HG02623 (cell line): ENCODE measurements around the gene MAP3K3.

Experiments used
- ATAC-seq: cut with Tn5 transposase; IDR thresholded peaks from one replicate; pipeline ENCODE4 v1.9.1; 2021; ENCODE audit warnings: moderate library complexity; ENCODE audit not compliant: unreplicated experiment

The MAP3K3 gene

DNA sequence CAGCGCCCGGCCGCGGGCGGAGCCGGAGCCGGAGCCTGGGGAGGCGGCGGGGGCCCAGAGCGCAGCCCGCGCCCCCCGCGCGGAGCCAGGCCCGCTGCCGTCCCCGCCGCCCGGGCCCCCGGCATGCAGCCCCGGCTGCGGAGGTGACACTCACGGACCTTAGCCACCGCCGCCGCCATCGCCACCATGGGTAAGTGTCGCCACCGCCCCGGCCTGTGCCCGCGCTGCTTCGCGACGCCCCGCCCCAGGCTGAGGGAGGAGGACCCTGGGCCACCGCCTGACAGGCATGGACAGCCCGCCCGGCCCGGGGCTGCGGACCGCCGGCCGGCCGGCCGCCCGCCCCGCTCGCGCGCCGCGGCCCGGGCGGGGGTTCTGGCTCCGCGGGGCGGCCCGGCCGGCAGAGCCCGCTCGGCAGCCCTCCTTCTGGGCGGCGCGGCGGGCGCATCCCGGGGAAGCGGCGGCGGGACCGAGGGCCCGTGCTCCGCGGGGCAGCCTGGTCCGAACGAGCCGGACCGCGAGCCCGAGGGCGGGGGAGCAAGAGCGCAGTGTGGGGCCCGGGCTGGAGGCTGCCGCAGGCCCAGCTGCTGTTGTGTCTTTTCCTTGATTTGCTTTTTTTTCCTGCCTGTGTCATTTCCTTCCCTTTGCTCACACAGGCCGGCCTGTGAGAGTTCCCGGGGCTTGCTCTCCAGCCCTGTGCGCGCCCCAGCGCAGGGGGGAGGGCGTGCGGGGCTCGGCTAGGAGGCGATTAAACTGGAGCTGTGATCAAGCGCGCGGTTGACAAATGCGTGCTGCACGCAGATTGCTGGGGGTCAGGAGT is 565 bp downstream of the MAP3K3 start:
- ATAC-seq: peak; percentile 17

DNA sequence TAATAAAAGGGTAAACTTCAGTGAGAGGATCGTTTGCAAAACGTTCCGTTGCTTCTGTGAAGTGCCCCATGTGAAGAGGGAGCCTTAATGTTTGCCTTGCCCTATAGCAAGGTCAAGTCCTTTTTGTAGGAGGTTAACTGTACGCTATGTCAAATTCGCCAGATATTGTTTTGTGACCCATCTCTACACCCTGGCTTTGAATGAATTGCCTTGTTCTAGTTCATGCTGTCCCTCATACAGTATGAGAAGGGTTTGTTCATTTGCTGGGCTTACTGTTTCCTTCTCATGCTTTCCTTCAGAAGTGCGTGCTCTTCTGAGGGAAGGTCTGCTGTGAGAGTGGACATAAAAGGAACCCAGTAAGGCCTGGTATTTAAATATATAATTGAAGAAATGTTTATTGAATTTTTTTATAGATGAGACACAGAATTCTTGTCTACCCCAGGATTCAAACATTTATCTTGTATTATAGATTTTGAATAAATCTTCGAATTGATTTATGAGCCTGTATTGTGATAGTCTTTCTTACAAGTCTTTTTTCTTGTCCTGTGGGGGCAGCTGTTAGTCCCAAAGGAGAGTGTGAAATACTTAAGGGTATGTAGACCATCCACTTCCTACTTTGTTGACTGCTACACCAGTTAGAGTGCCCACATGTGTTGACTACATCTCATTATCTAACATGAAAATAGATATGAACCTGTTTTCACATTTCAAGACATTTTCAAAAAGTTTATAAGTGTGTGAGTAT is 1.7 kb downstream of the MAP3K3 start:
- ATAC-seq: no peak

DNA sequence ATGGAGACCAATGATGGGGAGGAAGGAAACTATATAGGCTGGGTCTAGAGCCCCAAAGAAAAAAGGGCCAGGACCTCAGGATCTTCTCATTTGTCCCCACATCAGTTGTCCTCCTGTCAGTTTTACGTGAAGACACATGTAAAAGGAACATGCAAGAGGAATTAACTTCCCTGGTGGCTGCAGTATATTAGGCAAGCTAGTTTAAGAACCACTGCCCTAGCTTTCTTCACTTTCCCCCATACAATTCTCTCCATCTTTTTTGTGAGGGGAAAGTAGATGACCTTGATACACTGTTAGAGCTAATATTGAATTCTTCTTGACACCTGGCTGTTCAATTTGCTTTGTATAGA is 2.3 kb downstream of the MAP3K3 start:
- ATAC-seq: no peak

DNA sequence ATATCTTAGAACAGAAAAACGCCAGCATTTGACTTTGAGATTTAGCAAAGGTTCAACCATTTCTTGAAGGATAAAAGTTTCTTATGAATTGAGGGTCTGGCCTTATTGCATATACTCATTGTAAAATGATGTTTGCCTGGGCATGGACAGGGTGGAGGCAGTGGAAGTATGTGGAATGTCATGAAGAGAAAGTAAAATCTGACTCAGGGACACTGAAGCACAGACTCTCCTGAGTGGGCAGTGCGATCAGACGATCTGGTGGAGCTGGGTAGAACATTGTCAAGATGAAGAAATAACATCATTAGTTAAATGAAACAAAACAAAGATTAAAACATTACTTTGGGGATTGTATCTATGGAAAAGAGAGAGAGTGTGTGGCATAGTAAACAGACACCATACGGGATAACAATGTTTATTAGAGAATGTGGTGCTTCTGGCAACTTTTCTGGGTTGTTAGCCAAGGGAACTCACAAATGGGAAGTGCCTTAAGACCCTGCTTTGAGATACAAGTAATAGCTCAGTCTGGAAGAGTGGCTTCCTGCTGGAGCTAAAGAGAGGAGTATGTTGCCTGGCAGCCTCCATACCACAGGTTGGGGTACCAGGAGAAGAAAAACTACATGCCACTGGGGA is 4.4 kb downstream of the MAP3K3 start:
- ATAC-seq: no peak

DNA sequence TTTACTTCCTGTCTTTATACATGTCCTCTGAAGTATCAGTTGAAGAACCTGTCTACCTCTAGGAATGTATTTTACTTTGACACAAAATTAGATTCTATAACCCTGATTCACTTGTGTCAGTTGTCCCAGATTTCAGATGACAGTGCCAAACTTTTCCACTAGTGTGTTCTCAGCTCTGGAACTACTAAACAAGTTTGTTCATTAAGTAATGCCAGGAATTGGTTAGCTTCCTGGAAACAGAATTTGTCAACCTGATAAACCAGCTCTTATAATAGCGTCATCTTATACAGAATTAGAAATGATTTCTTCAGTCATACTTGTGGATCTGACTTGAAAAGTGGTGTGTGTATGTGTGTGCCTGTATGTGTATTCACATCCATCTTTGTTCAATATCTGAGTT is 7.4 kb downstream of the MAP3K3 start:
- no peak for ATAC-seq

DNA sequence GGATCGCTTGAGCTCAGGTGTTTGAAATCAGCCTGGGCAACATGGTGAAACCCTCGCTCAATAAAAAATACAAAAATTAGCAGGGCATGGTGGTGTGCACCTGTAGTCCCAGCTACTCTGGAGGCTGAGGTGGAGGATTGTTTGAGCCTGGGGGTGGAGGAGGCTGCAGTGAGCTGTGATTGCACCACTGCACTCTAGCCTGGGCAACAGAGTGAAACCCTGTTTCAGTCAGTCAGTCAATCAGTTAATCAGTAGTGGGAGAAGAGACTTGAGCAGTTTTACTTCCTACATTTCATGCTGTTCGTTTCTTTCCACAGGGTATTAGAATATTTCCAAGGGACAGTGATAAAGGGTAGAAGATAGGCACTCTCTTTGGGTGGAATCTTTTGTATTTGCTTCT is 8.8 kb downstream of the MAP3K3 start:
- ATAC-seq: no peak

DNA sequence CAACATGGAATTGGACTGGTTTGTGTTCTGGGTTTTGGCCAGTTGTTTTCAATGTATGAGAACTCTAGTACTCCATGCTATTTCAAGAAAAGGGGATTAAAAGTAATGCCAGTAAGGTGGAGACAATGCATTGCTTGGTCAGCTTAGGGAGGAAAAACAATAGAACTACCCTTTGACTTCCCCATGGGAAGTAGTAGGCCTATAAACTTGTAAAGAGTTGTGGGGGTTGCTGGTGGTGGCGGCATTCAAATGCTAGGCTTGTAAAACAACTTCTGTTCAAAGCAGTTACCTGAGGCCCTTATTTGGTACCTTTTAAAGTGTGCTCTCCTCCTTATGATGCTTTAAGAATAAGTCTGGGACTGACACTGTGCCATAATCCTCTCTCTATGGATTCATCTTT is 9.4 kb downstream of the MAP3K3 start:
- ATAC-seq: no peak

DNA sequence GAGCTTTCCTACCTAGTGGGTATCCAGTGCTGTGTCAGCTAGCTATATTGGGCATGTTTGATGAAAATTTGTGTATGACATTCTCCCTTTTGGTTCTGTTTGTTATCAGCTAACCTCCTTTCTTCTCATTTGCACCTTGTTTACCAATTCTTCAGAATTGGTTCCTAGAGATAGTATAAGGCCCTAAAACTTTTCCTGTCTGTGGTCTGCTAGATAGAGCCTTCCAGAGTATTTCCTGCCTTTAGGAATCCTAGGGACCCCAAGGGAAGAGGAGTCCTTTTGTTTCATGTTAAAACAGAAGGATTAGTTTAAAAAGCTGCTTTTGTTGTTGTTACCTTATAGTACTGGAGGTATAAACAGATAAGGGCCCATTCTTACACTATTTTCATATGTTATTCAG is 11.5 kb downstream of the MAP3K3 start:
- no peak for ATAC-seq

DNA sequence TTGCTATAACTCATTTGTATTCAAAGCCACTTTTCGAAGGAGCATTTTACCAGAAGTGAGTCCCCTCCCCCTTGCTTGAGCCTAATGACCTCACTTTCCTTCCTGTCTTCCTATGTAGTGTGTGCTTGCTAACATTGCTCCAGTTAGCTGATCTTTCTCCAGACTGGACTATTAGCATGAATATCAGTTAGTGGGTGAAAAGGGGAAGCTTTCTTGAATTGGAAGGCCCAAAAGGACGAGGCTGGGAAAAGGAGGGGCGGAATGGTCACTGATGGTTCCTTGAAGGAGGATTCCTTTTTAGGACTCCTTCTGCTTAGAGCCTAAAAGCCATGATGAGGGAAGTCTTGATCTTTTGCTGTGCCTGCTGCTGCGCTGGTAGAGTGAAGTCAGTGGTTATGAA is 11.9 kb downstream of the MAP3K3 start:
- ATAC-seq: no peak

DNA sequence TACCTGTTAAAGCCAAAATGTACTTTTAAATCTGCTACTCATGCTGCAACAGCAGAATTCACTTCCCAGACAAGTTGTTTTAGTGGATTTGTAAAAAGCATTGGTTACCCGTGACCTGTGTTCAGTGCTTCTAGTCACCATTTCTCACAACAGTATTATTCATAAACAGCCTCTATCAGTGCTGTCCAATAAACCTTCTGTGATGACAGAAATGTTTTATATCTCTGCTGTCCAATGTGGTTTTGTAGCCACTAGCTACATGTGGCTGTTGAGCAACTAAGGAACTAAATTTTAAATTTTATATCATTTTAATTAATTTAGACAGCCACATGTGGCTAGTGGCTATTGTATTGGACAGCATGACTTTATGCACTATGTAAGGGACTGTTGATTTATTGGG is 12.6 kb downstream of the MAP3K3 start:
- ATAC-seq: no peak

DNA sequence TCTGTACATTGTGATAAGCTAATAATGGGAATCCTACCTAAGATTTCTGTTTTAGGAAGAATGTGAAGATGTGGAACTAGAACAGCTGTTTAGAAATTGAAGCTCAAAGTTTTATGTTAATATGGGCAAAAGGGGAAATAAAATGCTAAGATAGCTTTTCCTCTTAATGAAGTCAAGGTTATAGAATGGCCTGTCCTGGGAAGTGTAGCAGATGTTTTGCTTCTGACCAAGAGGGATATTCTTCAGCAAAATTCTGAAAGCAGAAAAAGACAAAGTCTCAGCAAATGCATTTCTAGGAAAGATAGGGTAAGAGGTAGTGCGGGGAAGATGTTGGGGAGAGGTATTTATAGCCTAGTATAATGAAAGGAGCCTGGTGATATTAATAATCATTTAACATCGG is 13.1 kb downstream of the MAP3K3 start:
- ATAC-seq: no peak

DNA sequence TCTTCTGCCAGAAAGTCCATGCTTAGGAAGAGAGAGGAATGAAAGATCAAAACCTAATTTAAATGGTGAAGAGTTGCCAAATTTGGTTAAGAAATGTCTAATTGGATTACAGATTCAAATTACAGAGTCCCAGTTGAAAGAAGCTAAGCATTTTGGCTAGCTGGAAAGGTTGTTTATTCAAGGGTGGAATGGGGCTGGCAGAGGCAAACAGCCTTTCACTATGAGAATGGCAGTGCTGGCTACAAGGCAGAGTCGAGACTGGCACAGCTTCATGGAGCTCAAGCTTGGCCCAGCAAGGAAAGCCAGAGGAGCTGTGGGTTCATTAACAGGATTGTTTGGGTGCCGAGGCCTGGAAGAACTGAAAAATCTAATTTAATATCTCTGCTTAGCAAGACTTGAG is 13.6 kb downstream of the MAP3K3 start:
- ATAC-seq: no peak

DNA sequence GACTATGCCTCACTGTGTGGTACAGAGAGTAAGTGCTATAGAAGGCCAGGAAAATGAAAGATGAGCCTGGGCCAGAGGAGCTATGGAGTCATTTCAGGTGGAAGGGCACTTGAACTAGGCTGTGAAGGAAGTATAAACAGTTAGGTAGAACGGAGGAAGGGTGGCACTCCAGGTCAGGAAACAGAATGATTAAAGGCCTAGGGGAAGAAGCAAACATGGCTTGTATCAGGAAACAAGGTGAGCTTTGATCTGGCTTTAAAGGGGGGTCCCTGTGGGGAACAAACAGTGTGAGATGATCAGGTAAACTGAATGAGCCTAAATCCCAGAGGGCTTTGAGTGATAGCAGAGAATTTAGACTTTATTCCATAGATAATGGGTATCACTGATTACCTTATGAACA is 16.9 kb downstream of the MAP3K3 start:
- no peak for ATAC-seq

DNA sequence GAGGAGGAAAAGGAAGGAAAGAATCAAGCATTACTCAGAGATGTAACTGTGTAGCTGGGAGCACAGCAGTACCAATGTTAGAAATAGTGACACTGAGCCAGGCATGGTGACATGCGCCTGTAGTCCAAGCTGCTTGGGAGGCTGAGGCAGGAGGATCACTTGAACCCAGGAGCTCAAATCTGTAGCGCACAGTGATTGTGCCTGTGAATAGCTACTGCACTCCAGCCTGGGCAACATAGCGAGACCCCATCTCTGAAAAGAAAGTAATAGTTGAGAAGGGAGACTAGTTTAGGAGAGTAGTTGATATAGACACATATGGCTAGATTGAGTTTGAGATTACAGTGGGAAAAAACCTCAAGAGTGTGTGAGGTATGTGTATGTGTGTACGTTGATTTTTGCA is 17.8 kb downstream of the MAP3K3 start:
- ATAC-seq: no peak

DNA sequence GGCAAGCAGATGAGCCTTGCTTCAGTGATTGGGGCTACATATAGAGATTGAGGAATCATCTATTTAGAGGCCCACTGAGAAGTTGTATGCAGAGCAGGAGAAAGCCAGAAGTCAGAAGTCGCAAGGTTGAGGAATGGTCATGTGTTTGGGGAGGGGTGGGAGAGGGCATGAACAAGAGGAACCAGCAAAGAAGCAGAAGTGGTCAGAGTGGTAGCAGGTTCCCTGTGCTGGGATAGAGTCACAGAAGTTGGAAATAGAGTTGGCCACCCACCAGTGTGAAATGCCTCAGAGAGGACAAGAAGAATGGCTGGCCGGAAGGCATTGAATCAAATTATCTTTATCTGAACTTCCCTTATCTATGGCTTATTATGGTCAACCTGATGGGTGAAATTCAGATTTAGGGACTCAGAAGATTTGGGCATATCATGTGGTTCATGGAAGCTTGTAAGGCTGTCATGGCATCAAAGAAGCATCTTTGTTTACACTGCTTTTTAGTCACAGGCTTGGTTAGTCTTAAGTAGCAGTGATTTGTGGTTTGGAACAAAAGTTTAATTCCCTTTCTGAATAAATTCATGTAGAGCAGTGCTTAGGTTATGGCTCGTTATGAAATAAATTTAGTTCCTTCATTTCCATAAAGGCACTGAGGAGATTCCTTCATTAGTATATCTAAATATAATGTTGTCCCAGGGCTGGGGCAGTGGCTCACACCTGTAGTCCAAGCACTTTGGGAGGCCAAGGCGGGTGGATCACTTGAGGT is 19.7 kb downstream of the MAP3K3 start:
- ATAC-seq: no peak

DNA sequence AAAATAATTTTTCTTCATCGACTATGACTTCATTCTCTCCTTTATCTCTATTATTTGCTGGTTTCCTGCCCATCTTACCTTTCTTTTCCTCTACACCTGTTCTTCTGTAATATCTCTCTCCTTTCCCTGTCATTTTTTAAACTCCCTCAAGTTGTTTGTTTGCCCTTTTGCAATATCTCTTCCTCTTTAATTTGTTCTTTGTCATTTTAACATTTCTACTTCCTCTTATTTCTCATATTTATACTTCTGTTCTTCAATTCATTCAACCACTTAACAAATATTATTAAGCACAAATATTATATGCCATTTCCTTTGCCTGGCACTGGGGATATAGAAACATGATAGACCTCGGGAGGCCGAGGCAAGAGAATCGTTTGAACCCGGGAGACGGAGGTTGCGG is 22.6 kb downstream of the MAP3K3 start:
- ATAC-seq: no peak

DNA sequence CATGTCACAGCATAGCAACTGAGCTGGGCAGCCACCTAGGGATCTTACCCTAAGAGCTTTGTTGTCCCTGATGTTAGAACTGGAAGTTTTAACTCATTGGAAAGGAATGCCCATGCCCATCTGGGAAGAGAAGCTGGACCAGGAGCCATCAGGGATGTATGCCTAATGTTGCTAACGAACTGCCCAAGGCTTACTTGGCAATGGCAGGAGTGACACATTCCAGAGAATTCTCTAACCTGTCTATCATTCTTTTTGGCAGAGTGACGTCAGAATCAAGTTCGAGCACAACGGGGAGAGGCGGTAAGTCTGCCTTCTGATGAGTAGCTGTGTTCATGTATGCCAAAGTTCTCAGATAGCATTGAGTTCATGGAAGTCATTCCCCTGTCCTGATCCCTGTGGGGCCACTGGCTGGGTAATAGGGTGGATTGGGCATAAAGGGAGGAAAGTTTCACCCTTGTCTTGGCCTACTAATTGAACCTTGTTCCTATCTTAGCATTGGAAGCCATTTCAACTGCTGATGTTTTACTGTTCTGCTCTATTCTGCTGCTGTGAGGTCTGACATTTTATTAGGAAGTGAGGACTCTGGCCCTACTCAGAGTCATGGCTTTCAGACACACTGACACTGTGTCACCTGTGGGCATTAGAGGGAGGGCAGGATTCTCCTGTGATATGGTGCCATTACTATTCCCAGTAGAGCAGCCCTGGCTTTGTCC is 23.7 kb downstream of the MAP3K3 start:
- peak; percentile 63 for ATAC-seq

DNA sequence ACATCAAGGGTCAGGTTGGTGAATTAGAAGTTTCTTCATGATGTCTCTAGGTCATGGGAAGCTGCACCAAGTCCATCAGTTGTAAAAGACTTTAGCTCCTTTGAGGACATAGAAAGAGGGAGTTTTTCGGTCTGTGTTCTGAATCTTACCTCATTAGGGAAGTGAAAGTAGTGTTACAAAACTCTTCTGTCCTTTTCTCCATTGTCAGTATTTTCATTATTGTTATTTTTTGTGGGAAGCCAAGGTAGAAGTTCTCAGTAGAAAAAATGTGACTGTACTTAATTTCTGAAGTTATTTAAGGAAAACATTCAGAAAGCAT is 24.2 kb downstream of the MAP3K3 start:
- peak; percentile 67 for ATAC-seq

DNA sequence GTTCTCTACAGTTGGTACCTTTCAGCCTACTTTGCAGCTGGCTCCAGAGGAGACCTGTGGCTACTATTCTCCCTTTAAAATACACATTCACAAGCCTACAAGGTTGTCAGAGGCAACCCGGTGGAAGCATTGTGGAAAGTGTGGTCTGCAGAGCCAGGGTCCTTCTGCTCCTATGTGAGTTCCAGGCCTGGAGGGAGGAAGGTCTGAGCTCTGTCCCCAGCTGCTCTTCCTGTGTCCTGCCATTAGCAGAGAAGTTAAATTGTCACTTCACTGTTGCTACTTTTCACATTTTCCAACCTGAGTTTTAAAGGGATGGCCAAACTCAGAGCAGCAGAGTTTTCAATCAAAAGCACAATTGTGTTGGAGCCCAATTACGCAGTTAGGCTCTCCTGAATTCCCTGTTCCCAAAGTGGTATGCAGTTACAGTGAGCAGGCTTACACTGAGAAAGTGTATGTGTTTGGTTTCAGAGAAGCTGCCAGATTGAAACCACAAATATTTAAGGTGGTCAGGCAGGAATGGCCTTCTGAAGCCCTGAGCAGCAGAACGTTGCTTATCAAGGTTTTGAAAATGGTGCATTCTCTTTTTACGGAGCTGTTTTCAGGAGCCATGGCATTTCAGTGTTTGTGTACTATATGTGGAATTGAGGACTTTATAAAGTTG is 25.0 kb downstream of the MAP3K3 start:
- ATAC-seq: no peak

DNA sequence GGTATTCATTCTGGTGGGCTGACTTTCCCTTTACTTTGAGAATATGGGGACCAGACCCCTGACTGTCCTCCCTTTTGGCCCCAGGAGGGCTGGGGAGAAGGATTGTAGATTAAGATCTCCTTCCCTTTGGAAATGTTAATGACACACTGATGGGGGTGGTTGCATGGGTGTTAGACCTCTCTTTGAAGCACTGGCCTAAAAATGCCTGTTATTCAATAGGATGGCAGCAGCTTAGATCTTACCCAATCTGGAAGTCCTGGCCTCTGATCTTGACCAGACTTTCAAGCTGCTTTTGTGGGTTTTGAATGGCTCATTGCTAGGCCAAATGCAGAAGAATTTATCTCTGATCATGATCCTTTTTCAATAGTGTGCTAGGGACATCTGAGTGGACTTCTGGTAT is 25.7 kb downstream of the MAP3K3 start:
- ATAC-seq: no peak
